Right lobe of liver (tissue), 4 donors: ENCODE data around the gene FBP1.

Source experiments
- CTCF ChIP-seq, 4 donors: fragments of 200-600 bp in 3 of 4; fragments of 450-650 bp in 1 of 4; IDR thresholded peaks; one replicate each; pipeline versions ENCODE4 v1.5.1 to v1.8.0; 2016 to 2022; ENCODE audit warnings: antibody characterized with exemption in 4 of 4, mild to moderate bottlenecking in 2 of 4
- POLR2A ChIP-seq: fragments of 450-650 bp; IDR thresholded peaks from one replicate; pipeline ENCODE4 v1.6.1; 2017; ENCODE audit warnings: antibody characterized with exemption, mild to moderate bottlenecking
- donor health status: DM: no; HTN: no; CAD: no.
- donor health status: DM: no; HTN: no; CAD: no.
- donor health status: DM: no; HTN: yes; CAD: no.

GRCh38 chr9:94593459-94594345, 45.6 kb downstream of the FBP1 start, which contains the start of gene FBP2:
- TF ChIP-seq CTCF (IDR thresholded peaks at IDR 0.05) = no peak
- no peak for TF ChIP-seq POLR2A
